HepG2 (cell line): ENCODE results near the gene TMCO2. TPM values are rescaled to one million over a fixed set of nuclear protein-coding genes. Genes with fewer than 3 reads are reported as not detected.

ENCODE experiments used
- ARID5B ChIP-seq: IDR thresholded peaks from 2 replicates; pipeline ENCODE4 v1.4.0; 2020; ENCODE audit warnings: mild to moderate bottlenecking, missing genetic modification reagents
- ZBTB26 ChIP-seq: IDR thresholded peaks from 2 replicates; pipeline ENCODE4 v1.6.1; 2016; ENCODE audit warnings: missing compliant biosample characterization, missing genetic modification reagents, borderline replicate concordance
- ZNF136 ChIP-seq: sonication (generic); formaldehyde crosslinking; IDR thresholded peaks from 2 replicates; pipeline ENCODE4 v1.8.1; 2022; ENCODE audit warnings: low read depth, mild to moderate bottlenecking, moderate library complexity, missing genetic modification reagents
- ZNF3 ChIP-seq: IDR thresholded peaks from 2 replicates; pipeline ENCODE4 v1.7.0; 2017; ENCODE audit warnings: inconsistent platforms
- ZNF567 ChIP-seq: sonication (generic); formaldehyde crosslinking; IDR thresholded peaks from 2 replicates; pipeline ENCODE4 v1.8.1; 2023; ENCODE audit warnings: mild to moderate bottlenecking, missing genetic modification reagents, borderline replicate concordance
- polyA plus RNA-seq, 8 experiments: library from polyadenylated mRNA; depleted of rRNA in 3 of 8; stranded (reverse) in 7 of 8; unstranded in 1 of 8; fragments of >200 nt; fragmentation: Illumina TruSeq in 4 of 8; extraction: Trizol in 4 of 8; gene quantifications; 2 replicates each; pipeline versions ENCODE4 v1.2.1 to v1.2.3, GENCODE V29; 2011 to 2016; ENCODE audit warnings: low read depth in 4 of 8, missing spikeins in 1 of 8, mixed read lengths in 1 of 8; ENCODE audit not compliant: insufficient read depth in 1 of 8
- total RNA-seq, 5 experiments: library from RNA; depleted of rRNA; stranded (reverse); fragments of >200 nt; fragmentation: Illumina TruSeq; extraction: Trizol; gene quantifications; 2 replicates each; pipeline ENCODE4 v1.2.3, GENCODE V29; 2016; ENCODE audit warnings: low read depth in 1 of 5
- TF ChIP-seq, protein P1 (sequence below): IDR thresholded peaks from 2 replicates; pipeline ENCODE4 v1.6.1; 2016; ENCODE audit warnings: control low read depth
- TF ChIP-seq, protein P2 (sequence below): sonication (generic); formaldehyde crosslinking; IDR thresholded peaks from 2 replicates; pipeline ENCODE4 v1.8.0; 2022; ENCODE audit warnings: low read depth, missing genetic modification reagents

Gene TMCO2
- total and polyA plus RNA-seq, 2 of the 13 experiments (the other 11 are each of a cell fraction or from before 2014, with no cell fraction given), result not detected

DNA sequence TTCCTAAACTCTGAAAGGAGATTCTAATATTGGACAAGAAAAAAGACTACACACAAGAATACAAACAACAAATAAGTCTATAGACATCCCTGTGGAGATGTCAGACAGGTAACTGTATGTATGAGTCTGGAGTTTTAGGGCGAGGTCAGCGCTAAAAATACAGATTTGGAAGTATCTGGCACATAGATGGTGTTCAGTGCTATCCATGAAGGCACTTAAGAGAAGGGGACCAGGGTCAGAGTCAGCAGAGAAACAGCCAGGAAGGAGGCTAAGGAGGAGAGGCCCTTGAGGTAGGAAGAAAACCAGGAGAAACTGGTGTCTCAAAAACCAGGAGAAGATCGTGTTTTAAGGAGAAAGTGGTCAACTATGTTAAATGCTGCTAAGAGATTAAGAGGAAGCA, 28.4 kb downstream of the TMCO2 start (continued):
- no peak for TF ChIP-seq ARID5B (CRISPR knock-in tag)
- no peak for TF ChIP-seq ZNF567 (CRISPR knock-in tag)
- TF ChIP-seq, protein P1, sequence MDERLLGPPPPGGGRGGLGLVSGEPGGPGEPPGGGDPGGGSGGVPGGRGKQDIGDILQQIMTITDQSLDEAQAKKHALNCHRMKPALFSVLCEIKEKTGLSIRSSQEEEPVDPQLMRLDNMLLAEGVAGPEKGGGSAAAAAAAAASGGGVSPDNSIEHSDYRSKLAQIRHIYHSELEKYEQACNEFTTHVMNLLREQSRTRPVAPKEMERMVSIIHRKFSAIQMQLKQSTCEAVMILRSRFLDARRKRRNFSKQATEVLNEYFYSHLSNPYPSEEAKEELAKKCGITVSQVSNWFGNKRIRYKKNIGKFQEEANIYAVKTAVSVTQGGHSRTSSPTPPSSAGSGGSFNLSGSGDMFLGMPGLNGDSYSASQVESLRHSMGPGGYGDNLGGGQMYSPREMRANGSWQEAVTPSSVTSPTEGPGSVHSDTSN (CRISPR knock-in tag), result no peak
- TF ChIP-seq, protein P2, sequence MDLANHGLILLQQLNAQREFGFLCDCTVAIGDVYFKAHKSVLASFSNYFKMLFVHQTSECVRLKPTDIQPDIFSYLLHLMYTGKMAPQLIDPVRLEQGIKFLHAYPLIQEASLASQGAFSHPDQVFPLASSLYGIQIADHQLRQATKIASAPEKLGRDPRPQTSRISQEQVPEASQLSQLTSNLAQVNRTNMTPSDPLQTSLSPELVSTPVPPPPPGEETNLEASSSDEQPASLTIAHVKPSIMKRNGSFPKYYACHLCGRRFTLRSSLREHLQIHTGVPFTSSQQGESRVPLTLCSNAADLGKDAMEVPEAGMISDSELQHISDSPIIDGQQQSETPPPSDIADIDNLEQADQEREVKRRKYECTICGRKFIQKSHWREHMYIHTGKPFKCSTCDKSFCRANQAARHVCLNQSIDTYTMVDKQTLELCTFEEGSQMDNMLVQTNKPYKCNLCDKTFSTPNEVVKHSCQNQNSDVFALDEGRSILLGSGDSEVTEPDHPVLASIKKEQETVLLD, result no peak
- no peak for TF ChIP-seq ZNF136
- TF ChIP-seq ZBTB26 (CRISPR knock-in tag), result no peak
- no peak for TF ChIP-seq ZNF3
